Smooth muscle cell of the pulmonary artery (primary cell): Measurements from ENCODE around the gene CELSR1. TPM values are rescaled to one million over a fixed set of nuclear protein-coding genes. Genes with fewer than 3 reads are reported as not detected.

Experiments
- total RNA-seq: library from RNA; depleted of rRNA; stranded (reverse); fragments of >200 nt; gene quantifications from 2 replicates; pipeline ENCODE4 v1.2.3, GENCODE V29; 2014

CELSR1 gene, protein sequence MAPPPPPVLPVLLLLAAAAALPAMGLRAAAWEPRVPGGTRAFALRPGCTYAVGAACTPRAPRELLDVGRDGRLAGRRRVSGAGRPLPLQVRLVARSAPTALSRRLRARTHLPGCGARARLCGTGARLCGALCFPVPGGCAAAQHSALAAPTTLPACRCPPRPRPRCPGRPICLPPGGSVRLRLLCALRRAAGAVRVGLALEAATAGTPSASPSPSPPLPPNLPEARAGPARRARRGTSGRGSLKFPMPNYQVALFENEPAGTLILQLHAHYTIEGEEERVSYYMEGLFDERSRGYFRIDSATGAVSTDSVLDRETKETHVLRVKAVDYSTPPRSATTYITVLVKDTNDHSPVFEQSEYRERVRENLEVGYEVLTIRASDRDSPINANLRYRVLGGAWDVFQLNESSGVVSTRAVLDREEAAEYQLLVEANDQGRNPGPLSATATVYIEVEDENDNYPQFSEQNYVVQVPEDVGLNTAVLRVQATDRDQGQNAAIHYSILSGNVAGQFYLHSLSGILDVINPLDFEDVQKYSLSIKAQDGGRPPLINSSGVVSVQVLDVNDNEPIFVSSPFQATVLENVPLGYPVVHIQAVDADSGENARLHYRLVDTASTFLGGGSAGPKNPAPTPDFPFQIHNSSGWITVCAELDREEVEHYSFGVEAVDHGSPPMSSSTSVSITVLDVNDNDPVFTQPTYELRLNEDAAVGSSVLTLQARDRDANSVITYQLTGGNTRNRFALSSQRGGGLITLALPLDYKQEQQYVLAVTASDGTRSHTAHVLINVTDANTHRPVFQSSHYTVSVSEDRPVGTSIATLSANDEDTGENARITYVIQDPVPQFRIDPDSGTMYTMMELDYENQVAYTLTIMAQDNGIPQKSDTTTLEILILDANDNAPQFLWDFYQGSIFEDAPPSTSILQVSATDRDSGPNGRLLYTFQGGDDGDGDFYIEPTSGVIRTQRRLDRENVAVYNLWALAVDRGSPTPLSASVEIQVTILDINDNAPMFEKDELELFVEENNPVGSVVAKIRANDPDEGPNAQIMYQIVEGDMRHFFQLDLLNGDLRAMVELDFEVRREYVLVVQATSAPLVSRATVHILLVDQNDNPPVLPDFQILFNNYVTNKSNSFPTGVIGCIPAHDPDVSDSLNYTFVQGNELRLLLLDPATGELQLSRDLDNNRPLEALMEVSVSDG (N-terminal part only)
- total RNA-seq, result 2.0 and 14.1 TPM in 2 replicates

DNA sequence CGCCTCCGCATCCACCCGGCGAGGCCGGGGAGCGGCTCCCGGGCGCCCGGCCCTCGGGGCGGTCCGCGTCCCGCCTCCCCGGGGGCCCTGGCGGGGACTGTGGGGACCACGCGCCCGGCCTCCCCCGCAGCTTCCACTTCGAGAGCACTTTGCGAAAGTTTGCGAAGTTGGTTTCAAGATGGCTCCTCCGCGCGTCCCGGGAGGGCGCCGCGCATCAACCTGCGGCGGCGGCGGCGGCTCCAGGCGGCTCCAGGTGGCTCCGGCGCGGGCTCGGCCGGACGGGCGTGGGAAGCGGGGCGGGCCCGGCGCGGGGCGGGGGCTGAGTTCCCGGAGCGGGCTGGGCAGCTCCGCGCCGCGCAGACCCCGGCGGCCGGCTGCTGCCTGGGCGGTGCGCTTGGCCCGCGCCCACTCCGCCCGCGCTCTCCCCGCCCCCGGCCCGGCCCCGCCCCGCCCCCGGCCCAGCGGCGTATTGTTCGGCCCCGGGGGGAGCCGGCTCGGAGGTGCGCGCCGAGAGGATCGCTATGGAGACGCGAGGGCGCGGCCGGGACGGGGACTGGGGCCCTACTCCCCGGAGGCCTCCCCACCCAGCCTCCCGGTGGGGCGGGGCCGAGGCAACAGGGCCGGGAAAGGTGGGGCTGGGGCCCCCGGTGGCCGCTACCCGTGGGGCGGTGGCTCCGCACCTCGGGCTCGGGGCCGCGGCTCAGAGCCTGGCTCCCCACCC lies at the start of gene CELSR1:
Gene CELSR1, minus strand, starts transcription at position 396 of the 721 bp plus-strand sequence. CDS start 450 bp downstream, outside the sequence.

DNA sequence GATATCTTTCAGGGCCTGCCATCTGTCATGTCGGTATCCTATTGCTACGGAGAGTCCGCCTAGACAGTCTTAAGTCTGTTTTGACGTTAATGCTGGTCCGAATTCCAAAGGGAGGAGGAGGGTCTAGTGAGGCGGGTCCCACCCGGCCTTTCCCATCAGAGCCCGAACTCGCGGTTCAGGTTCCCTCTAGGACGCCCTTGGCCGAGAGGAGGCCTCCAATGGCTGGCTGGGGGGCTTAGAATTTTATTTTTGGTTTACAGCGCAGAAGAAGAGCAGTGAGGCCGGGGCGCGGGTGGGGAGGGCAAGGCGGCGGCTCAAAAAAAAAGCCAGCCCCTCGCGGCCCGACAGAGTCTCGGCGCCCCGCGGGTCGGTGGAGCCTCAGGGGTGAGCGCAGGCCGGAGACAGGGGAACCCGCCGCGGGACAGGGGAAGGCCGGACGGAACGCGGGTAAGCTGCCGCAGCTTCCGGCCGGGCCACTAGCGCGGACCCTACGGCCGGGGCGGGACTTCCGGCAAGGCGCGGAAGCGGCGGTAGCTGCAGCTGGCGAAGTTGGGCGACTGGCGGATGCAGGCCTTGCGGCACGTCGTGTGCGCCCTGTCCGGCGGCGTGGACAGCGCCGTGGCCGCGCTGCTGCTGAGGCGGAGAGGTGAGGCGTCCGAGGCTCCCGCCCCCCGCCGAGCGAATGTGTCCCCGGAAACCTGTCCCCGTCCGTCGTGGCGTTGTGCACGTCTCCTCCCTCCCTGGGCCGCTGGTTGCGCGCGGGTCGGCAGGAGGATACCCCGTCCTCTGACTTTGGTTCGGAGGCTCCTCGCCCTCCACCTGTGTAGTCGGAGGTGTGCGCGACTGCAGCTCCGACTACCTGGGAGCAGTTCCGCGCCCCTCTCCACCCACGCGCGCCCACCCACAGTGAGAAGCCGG lies 202.0 kb downstream of the CELSR1 start, which contains the start of gene TRMU:
Gene TRMU, plus strand, starts transcription at position 514 of the 918 bp plus-strand sequence. Its CDS starts 51 bp downstream, at position 565.

Other genes starting within 250 kb of the CELSR1 start
- gene GTSE1, start 240.8 kb downstream of the CELSR1 start, total RNA-seq, result 1.5 and 2.6 TPM in 2 replicates
- gene TRMU, start 201.9 kb downstream of the CELSR1 start, total RNA-seq, result 30.6 and 39.4 TPM in 2 replicates
- gene GRAMD4, start 82.8 kb upstream of the CELSR1 start, total RNA-seq, result 21.1 and 70.6 TPM in 2 replicates
- gene CERK, start 200.6 kb upstream of the CELSR1 start, total RNA-seq, result 49.1 and 67.2 TPM in 2 replicates
- 16.9 and 17.6 TPM in 2 replicates for gene TBC1D22A, start 225.0 kb upstream of the CELSR1 start, total RNA-seq